Heart left ventricle (tissue), 13 donors: Measurements from ENCODE around the gene ASCC3.

Source experiments
- CTCF ChIP-seq, 12 donors: fragments of 200-600 bp; sonication (generic) in 4 of 12; IDR thresholded peaks; one replicate each; pipeline versions ENCODE4 v1.5.0 to v1.8.0; 2018 to 2022; ENCODE audit warnings: antibody characterized with exemption in 12 of 12, mild to moderate bottlenecking in 5 of 12
- POLR2A ChIP-seq, 2 donors: fragments of 450-650 bp; IDR thresholded peaks; one replicate each; pipeline ENCODE4 v1.6.1; 2017; ENCODE audit warnings: antibody characterized with exemption in 2 of 2, mild to moderate bottlenecking in 2 of 2, moderate library complexity in 2 of 2
- donor health status: ischemic (EF 13 %, LVEDD 7.1; RV severe dilation, severe dysfunction).
- donor health status: DM: no; HTN: yes; CAD: no.
- donor health status: DM: no; HTN: no; CAD: no.
- donor health status: ischemic (EF 25% LVEDD 6.9; RV normal size, moderate dysfunction).
- donor health status: ischemic (EF 25% LVEDD 5.7; RV mildly dilated, moderate dysfunction).
- donor health status: ischemic (EF 35%, LVEDD 5.7; RV mildly dilated, moderate dysfunction).
- donor health status: nonischemic (EF 11% LVEDD 7.7; RV severe dilation, severe dysfunction).
- donor health status: DM: yes; HTN: yes; CAD: no.
- donor health status: PGD.
- donor health status: ischemic (EF 29% LVEDD 5.4; RV normal size, mild dysfunction).
- donor health status: nonischemic (EF 23%, LVEDD 6.1; RV moderate dilation, normal function).

GRCh38 chr6:100721256-100721655 lies 159.9 kb downstream of the ASCC3 start:
- TF ChIP-seq CTCF (IDR thresholded peaks at IDR 0.05) (no peak), POLR2A (IDR thresholded peaks at IDR 0.05) (no peak)
